Activated naive CD4-positive, alpha-beta T cell treated with anti-CD3 and anti-CD28 coated beads, Interleukin-2, amount 50 U/mL, for 24 hours (primary cell): ENCODE results near the gene SAA2.
"Not testable (repeated sequence)": the region's sequence is repeated elsewhere in the genome, so short reads cannot be mapped to it uniquely, and the experiment has no call there.

Experiments used
- H3K27ac Mint-ChIP-seq: one replicate; pipeline ENCODE4 v1.8.0; 2021; ENCODE audit warnings: mild to moderate bottlenecking, mixed read lengths
- H3K27me3 Mint-ChIP-seq: one replicate; pipeline ENCODE4 v1.8.0; 2021; ENCODE audit warnings: mixed read lengths
- H3K36me3 Mint-ChIP-seq: one replicate; pipeline ENCODE4 v1.8.0; 2021; ENCODE audit warnings: mixed read lengths
- H3K4me1 Mint-ChIP-seq: one replicate; pipeline ENCODE4 v1.8.0; 2021; ENCODE audit warnings: mixed read lengths
- H3K4me3 Mint-ChIP-seq: one replicate; pipeline ENCODE4 v1.8.0; 2021; ENCODE audit warnings: mild to moderate bottlenecking, mixed read lengths
- H3K9me3 Mint-ChIP-seq: one replicate; pipeline ENCODE4 v1.8.0; 2021; ENCODE audit warnings: mixed read lengths

SAA2 gene

GRCh38 chr11:18248561-18248960 is at the start of gene SAA2:
Gene SAA2, minus strand, starts transcription at chr11:18248668. Its CDS starts 657 bp downstream, at chr11:18248011.
- H3K27ac Mint-ChIP-seq = no peak within 1 kb of the TSS
- H3K4me1 Mint-ChIP-seq = peaks cover 8% of the 10 kb centered on the region
- H3K27me3 Mint-ChIP-seq = no peaks in the 10 kb centered on the region
- no peaks in the 10 kb centered on the region for H3K36me3 Mint-ChIP-seq
- H3K9me3 Mint-ChIP-seq = peaks cover 4% of the 10 kb centered on the region
- no peak within 1 kb of the TSS for H3K4me3 Mint-ChIP-seq

- no peak overlapping the region for H3K27ac Mint-ChIP-seq
These were observed 46.8 kb upstream of the SAA2 start for GRCh38 chr11:18295316-18295715.

GRCh38 chr11:18294862-18295261 is 46.4 kb upstream of the SAA2 start:
- Mint-ChIP-seq H3K9me3 (no peaks in the 10 kb centered on the region), H3K36me3 (peaks cover 36% of the 10 kb centered on the region), H3K27me3 (no peaks in the 10 kb centered on the region), H3K27ac (no peak overlapping the region), H3K4me1 (no peaks in the 10 kb centered on the region), H3K4me3 (no peak overlapping the region)

More at GRCh38 chr11:18295316-18295715, 46.8 kb upstream of the SAA2 start:
- Mint-ChIP-seq H3K27me3 (no peaks in the 10 kb centered on the region), H3K9me3 (no peaks in the 10 kb centered on the region), H3K4me3 (no peak overlapping the region), H3K4me1 (no peaks in the 10 kb centered on the region), H3K36me3 (peaks cover 34% of the 10 kb centered on the region)

GRCh38 chr11:18288911-18289310 is 40.4 kb upstream of the SAA2 start:
- Mint-ChIP-seq H3K4me3 (no peak overlapping the region), H3K36me3 (peaks cover 30% of the 10 kb centered on the region), H3K27ac (no peak overlapping the region), H3K27me3 (no peaks in the 10 kb centered on the region), H3K4me1 (no peaks in the 10 kb centered on the region), H3K9me3 (no peaks in the 10 kb centered on the region)

- Mint-ChIP-seq H3K4me1 (no peaks in the 10 kb centered on the region), H3K36me3 (peaks cover 27% of the 10 kb centered on the region), H3K27ac (no peak overlapping the region), H3K4me3 (no peak overlapping the region), H3K9me3 (no peaks in the 10 kb centered on the region), H3K27me3 (no peaks in the 10 kb centered on the region)
These were observed 37.4 kb upstream of the SAA2 start for GRCh38 chr11:18285841-18286240.

GRCh38 chr11:18282626-18283025 is 34.2 kb upstream of the SAA2 start:
- Mint-ChIP-seq H3K4me1 (peaks cover 7% of the 10 kb centered on the region), H3K27ac (no peak overlapping the region), H3K4me3 (no peak overlapping the region), H3K36me3 (peaks cover 27% of the 10 kb centered on the region), H3K27me3 (no peaks in the 10 kb centered on the region), H3K9me3 (no peaks in the 10 kb centered on the region)

- Mint-ChIP-seq H3K9me3 (no peaks in the 10 kb centered on the region), H3K4me1 (peaks cover 7% of the 10 kb centered on the region), H3K27me3 (no peaks in the 10 kb centered on the region), H3K27ac (peak overlapping the region; percentile 41), H3K4me3 (no peak overlapping the region), H3K36me3 (peaks cover 21% of the 10 kb centered on the region)
These were observed 32.1 kb upstream of the SAA2 start for GRCh38 chr11:18280438-18281045.

GRCh38 chr11:18277565-18278271 is 29.2 kb upstream of the SAA2 start:
- no peak overlapping the region for H3K27ac Mint-ChIP-seq
- no peaks in the 10 kb centered on the region for H3K9me3 Mint-ChIP-seq
- peaks cover 7% of the 10 kb centered on the region for H3K4me1 Mint-ChIP-seq
- H3K27me3 Mint-ChIP-seq = no peaks in the 10 kb centered on the region
- H3K36me3 Mint-ChIP-seq = peaks cover 17% of the 10 kb centered on the region
- no peak overlapping the region for H3K4me3 Mint-ChIP-seq

- H3K36me3 Mint-ChIP-seq = peaks cover 2% of the 10 kb centered on the region
- no peak overlapping the region for H3K4me3 Mint-ChIP-seq
- H3K9me3 Mint-ChIP-seq = no peaks in the 10 kb centered on the region
- no peaks in the 10 kb centered on the region for H3K4me1 Mint-ChIP-seq
- no peaks in the 10 kb centered on the region for H3K27me3 Mint-ChIP-seq
- no peak overlapping the region for H3K27ac Mint-ChIP-seq
These were observed 22.7 kb upstream of the SAA2 start for GRCh38 chr11:18271206-18271605.

- H3K9me3 Mint-ChIP-seq = no peaks in the 10 kb centered on the region
- H3K36me3 Mint-ChIP-seq = peaks cover 2% of the 10 kb centered on the region
- no peak overlapping the region for H3K4me3 Mint-ChIP-seq
- no peaks in the 10 kb centered on the region for H3K4me1 Mint-ChIP-seq
- no peak overlapping the region for H3K27ac Mint-ChIP-seq
- no peaks in the 10 kb centered on the region for H3K27me3 Mint-ChIP-seq
These were observed 21.6 kb upstream of the SAA2 start for GRCh38 chr11:18270102-18270501.

GRCh38 chr11:18269252-18269651 is 20.8 kb upstream of the SAA2 start:
- not testable (repeated sequence) for H3K4me1 Mint-ChIP-seq, H3K27me3 Mint-ChIP-seq, H3K4me3 Mint-ChIP-seq, H3K9me3 Mint-ChIP-seq, H3K36me3 Mint-ChIP-seq, H3K27ac Mint-ChIP-seq

- not testable (repeated sequence) for H3K4me3 Mint-ChIP-seq, H3K36me3 Mint-ChIP-seq, H3K4me1 Mint-ChIP-seq, H3K27ac Mint-ChIP-seq, H3K27me3 Mint-ChIP-seq, H3K9me3 Mint-ChIP-seq
These were observed 19.1 kb upstream of the SAA2 start for GRCh38 chr11:18267335-18268133.

- Mint-ChIP-seq H3K36me3 (no peaks in the 10 kb centered on the region), H3K27me3 (no peaks in the 10 kb centered on the region), H3K9me3 (no peaks in the 10 kb centered on the region), H3K4me3 (no peak within 1 kb of the TSS), H3K27ac (no peak within 1 kb of the TSS), H3K4me1 (no peaks in the 10 kb centered on the region)
These were observed 17.5 kb upstream of the SAA2 start, which contains the start of gene SAA1 for GRCh38 chr11:18265949-18266348. Gene SAA1, plus strand, starts transcription at chr11:18266264. Its CDS starts 624 bp downstream, at chr11:18266888.

- Mint-ChIP-seq H3K9me3 (no peaks in the 10 kb centered on the region), H3K36me3 (no peaks in the 10 kb centered on the region), H3K4me3 (no peak overlapping the region), H3K27ac (no peak overlapping the region), H3K27me3 (no peaks in the 10 kb centered on the region), H3K4me1 (no peaks in the 10 kb centered on the region)
These were observed 16.4 kb upstream of the SAA2 start for GRCh38 chr11:18264677-18265555.

GRCh38 chr11:18264035-18264434 is 15.6 kb upstream of the SAA2 start:
- H3K27me3 Mint-ChIP-seq = no peaks in the 10 kb centered on the region
- no peak overlapping the region for H3K4me3 Mint-ChIP-seq
- H3K27ac Mint-ChIP-seq = no peak overlapping the region
- H3K4me1 Mint-ChIP-seq = no peaks in the 10 kb centered on the region
- no peaks in the 10 kb centered on the region for H3K36me3 Mint-ChIP-seq
- no peaks in the 10 kb centered on the region for H3K9me3 Mint-ChIP-seq
